ENCODE data around the gene CEMIP2. TPM values are rescaled to one million over a fixed set of nuclear protein-coding genes. Genes with fewer than 3 reads are reported as not detected.

Gene CEMIP2
- polyA plus RNA-seq, 2 donors, result 5.5 to 5.8 TPM

DNA sequence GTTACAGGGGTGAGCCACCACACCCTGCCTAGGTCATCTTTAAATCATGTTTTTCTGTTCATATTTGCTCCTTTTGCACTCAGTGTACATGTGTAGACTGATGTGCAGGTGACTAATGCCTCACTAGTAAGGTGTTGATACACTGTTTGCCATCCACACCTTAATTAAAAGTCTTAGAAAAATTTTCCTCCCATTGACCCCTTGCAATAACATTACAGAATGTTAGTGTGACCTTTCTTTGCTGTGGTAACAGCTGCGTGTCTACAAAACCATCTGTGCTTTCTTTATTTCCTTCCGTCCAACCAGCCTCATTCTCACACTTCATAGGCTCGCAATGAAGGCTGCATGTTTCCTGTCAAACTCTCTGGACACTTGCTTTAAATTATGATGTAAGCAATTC lies 6.6 kb upstream of the CEMIP2 start:
- H3K4me3 ChIP-seq (ENCODE audit: low read depth in 1 of 2, low read length in 2 of 2), result no peak overlapping the region
- no peak overlapping the region for H3K27ac ChIP-seq (ENCODE audit: low read depth in 2 of 2, low read length in 1 of 2)
- WGBS, 2 donors, result 65 to 70% methylated on average over 3 of the region's 3 CpGs
- no peaks in the 10 kb centered on the region for H3K9me3 ChIP-seq (ENCODE audit: control insufficient read depth in 2 of 2, insufficient read depth in 1 of 2, low read depth in 1 of 2, low read length in 1 of 2)
- H3K4me1 ChIP-seq (ENCODE audit: control insufficient read depth in 2 of 2, insufficient read depth in 2 of 2, low read length in 1 of 2), result peaks cover 0 to 2% of the 10 kb centered on the region in 2 donors
- H3K36me3 ChIP-seq (ENCODE audit: control insufficient read depth in 2 of 2, insufficient read depth in 2 of 2, low read length in 1 of 2), result no peaks in the 10 kb centered on the region
- no peaks in the 10 kb centered on the region for H3K27me3 ChIP-seq (ENCODE audit: control insufficient read depth in 1 of 2, insufficient read depth in 2 of 2, low read length in 2 of 2)

DNA sequence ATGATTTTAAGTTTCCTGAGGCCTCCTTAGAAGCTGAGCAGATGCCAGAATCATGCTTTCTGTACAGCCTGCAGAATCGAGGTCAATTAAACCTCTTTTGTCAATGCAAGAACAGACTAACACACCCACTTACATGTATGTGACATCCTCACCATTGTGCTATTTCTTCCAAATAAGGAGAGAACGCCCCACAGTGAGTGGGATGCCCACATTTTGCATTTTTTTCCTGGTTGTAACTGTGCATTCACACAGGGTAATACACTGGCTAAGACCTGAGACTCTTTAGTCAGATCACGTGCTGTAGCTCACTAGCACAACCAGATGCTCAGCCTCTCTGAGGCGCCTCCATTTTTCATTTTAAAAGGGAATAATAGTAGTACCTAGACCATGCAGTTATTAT lies 4.4 kb upstream of the CEMIP2 start:
- 81 to 84% methylated on average over 4 of the region's 4 CpGs for WGBS, 2 donors
- peaks cover 0 to 2% of the 10 kb centered on the region in 2 donors for H3K4me1 ChIP-seq (ENCODE audit: control insufficient read depth in 2 of 2, insufficient read depth in 2 of 2, low read length in 1 of 2)
- H3K27me3 ChIP-seq (ENCODE audit: control insufficient read depth in 1 of 2, insufficient read depth in 2 of 2, low read length in 2 of 2), result no peaks in the 10 kb centered on the region
- H3K36me3 ChIP-seq (ENCODE audit: control insufficient read depth in 2 of 2, insufficient read depth in 2 of 2, low read length in 1 of 2), result no peaks in the 10 kb centered on the region
- no peak overlapping the region for H3K27ac ChIP-seq (ENCODE audit: low read depth in 2 of 2, low read length in 1 of 2)
- no peaks in the 10 kb centered on the region for H3K9me3 ChIP-seq (ENCODE audit: control insufficient read depth in 2 of 2, insufficient read depth in 1 of 2, low read depth in 1 of 2, low read length in 1 of 2)
- no peak overlapping the region for H3K4me3 ChIP-seq (ENCODE audit: low read depth in 1 of 2, low read length in 2 of 2)

DNA sequence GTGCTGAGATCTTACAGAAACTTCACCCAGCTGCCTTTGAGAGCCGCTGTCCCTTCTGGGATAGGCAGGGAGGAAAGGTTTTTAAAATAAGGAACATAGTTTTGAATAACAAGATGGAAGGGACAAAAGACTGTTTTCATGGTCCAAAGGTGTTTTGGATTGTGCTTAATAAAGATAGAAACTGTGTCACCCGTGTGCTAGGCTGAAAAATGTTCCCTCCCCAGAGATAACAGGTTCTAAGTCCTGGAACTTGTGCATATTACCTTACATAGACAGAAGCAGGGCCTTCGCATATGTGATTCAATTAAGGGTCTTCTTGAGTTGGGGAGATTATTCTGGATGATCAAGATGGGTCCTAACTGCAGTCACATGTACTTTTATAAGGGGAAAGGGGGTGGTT lies 1.9 kb upstream of the CEMIP2 start:
- Histone ChIP-seq H3K9me3 (ENCODE audit: control insufficient read depth in 2 of 2, insufficient read depth in 1 of 2, low read depth in 1 of 2, low read length in 1 of 2) (no peaks in the 10 kb centered on the region), H3K27me3 (ENCODE audit: control insufficient read depth in 1 of 2, insufficient read depth in 2 of 2, low read length in 2 of 2) (no peaks in the 10 kb centered on the region), H3K4me3 (ENCODE audit: low read depth in 1 of 2, low read length in 2 of 2) (no peak overlapping the region), H3K27ac (ENCODE audit: low read depth in 2 of 2, low read length in 1 of 2) (no peak overlapping the region), H3K36me3 (ENCODE audit: control insufficient read depth in 2 of 2, insufficient read depth in 2 of 2, low read length in 1 of 2) (no peaks in the 10 kb centered on the region), H3K4me1 (ENCODE audit: control insufficient read depth in 2 of 2, insufficient read depth in 2 of 2, low read length in 1 of 2) (peaks cover 2 to 3% of the 10 kb centered on the region in 2 donors)
- WGBS, 2 donors, result 60 to 66% methylated on average over 3 of the region's 3 CpGs

DNA sequence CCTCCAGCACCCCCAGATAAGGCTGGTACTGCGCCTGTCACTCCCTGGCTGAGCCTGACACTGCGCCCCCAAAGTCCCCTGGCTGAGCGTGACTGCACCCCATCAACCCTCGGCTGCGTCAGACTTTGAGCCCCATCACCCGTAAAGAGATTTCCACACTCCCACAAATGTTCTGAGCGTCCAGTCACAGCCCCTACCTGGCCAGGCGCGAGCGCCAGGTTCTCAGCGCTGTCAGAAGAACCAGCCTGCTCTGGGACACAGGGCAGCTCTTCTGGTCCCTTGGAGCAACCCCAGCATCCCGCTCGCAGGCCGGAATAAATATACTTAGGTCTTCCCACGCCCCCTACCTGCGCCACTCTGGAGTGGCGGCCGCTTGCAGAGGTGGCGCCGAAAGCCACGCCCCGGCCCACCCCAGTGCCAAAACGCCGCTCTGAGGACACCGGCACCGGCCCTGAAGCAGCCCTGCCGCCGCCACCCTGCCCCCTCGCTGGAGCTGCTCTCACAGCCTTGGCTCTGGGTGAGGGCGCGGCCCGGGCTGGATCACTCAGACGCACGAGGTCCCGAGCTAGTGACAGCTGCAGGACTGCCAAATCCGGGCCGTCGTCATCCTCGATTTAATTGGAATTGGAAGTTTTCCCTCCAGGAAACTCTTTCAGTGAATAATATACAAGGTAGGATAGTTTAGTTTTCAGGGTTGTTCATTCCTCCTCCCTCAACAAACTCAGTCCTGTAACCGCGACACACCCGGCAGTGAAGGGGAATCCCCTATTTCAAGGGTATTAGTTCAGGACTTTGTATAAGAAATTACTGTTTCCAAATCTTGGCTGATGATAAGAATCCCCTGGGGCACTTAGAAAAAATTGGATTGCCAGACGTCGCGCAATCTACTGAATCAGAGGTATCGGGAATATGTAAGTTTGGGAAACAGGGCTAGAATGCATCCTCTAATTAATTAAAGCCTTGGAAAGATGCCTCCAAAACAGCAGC lies 1.2 kb upstream of the CEMIP2 start:
- WGBS, 2 donors, result 2% methylated on average over 46 of the region's 46 CpGs
- peaks cover 0 to 3% of the 10 kb centered on the region in 2 donors for H3K4me1 ChIP-seq (ENCODE audit: control insufficient read depth in 2 of 2, insufficient read depth in 2 of 2, low read length in 1 of 2)
- peak overlapping the region; percentile 79 to 96 for H3K27ac ChIP-seq (ENCODE audit: low read depth in 2 of 2, low read length in 1 of 2)
- H3K9me3 ChIP-seq (ENCODE audit: control insufficient read depth in 2 of 2, insufficient read depth in 1 of 2, low read depth in 1 of 2, low read length in 1 of 2), result no peaks in the 10 kb centered on the region
- H3K36me3 ChIP-seq (ENCODE audit: control insufficient read depth in 2 of 2, insufficient read depth in 2 of 2, low read length in 1 of 2), result no peaks in the 10 kb centered on the region
- H3K27me3 ChIP-seq (ENCODE audit: control insufficient read depth in 1 of 2, insufficient read depth in 2 of 2, low read length in 2 of 2), result no peaks in the 10 kb centered on the region
- peak overlapping the region; percentile 48 to 61 for H3K4me3 ChIP-seq (ENCODE audit: low read depth in 1 of 2, low read length in 2 of 2)

DNA sequence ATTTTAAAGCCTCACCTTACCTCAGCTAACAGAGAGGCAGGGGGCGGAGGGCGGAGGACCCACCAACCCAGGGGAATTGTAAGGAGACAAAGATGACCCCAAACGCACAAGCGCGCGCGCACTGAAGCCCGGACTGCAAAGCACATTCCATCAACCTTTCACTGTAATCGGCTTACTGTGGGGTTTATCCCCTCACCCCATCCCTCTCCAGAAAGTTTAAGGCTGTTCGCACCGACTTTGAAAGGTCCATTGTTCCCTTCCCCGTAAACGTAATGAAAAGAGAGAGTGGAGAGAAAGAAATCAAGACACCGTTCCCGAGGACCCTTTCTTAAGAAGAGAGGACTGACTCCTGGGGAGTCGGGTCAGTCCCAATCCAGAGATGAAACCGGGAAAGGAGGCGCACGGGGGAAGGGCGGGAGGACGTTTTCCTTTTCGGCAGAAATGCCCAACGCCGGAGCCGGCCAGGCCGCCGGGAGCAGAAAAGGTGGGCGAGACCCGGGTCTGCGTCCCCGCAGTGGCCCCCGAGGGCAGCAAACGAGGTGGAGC lies 464 bp downstream of the CEMIP2 start:
- H3K27me3 ChIP-seq (ENCODE audit: control insufficient read depth in 1 of 2, insufficient read depth in 2 of 2, low read length in 2 of 2), result no peaks in the 10 kb centered on the region
- H3K36me3 ChIP-seq (ENCODE audit: control insufficient read depth in 2 of 2, insufficient read depth in 2 of 2, low read length in 1 of 2), result no peaks in the 10 kb centered on the region
- H3K4me3 ChIP-seq (ENCODE audit: low read depth in 1 of 2, low read length in 2 of 2), result peak overlapping the region; percentile 73 to 83
- 1% methylated on average over 32 to 33 of the region's 33 CpGs for WGBS, 2 donors
- no peaks in the 10 kb centered on the region for H3K9me3 ChIP-seq (ENCODE audit: control insufficient read depth in 2 of 2, insufficient read depth in 1 of 2, low read depth in 1 of 2, low read length in 1 of 2)
- peak overlapping the region; percentile 94 to 96 for H3K27ac ChIP-seq (ENCODE audit: low read depth in 2 of 2, low read length in 1 of 2)
- peaks cover 0 to 3% of the 10 kb centered on the region in 2 donors for H3K4me1 ChIP-seq (ENCODE audit: control insufficient read depth in 2 of 2, insufficient read depth in 2 of 2, low read length in 1 of 2)

GRCh38 chr9:71767163-71767775 lies 1.0 kb downstream of the CEMIP2 start:
- WGBS, 2 donors, result 18 to 25% methylated on average over 7 of the region's 7 CpGs
- Histone ChIP-seq H3K36me3 (ENCODE audit: control insufficient read depth in 2 of 2, insufficient read depth in 2 of 2, low read length in 1 of 2) (no peaks in the 10 kb centered on the region), H3K9me3 (ENCODE audit: control insufficient read depth in 2 of 2, insufficient read depth in 1 of 2, low read depth in 1 of 2, low read length in 1 of 2) (no peaks in the 10 kb centered on the region), H3K4me1 (ENCODE audit: control insufficient read depth in 2 of 2, insufficient read depth in 2 of 2, low read length in 1 of 2) (peaks cover 0 to 3% of the 10 kb centered on the region in 2 donors), H3K27ac (ENCODE audit: low read depth in 2 of 2, low read length in 1 of 2) (peak overlapping the region; percentile 13 to 94), H3K27me3 (ENCODE audit: control insufficient read depth in 1 of 2, insufficient read depth in 2 of 2, low read length in 2 of 2) (no peaks in the 10 kb centered on the region), H3K4me3 (ENCODE audit: low read depth in 1 of 2, low read length in 2 of 2) (peak overlapping the region; percentile 73 to 83)

GRCh38 chr9:71766663-71767062 lies 1.6 kb downstream of the CEMIP2 start:
- WGBS, 2 donors, result 27 to 37% methylated on average over 4 of the region's 4 CpGs
- peak overlapping the region in 1 of 2 donors; percentile 83 for H3K4me3 ChIP-seq (ENCODE audit: low read depth in 1 of 2, low read length in 2 of 2)
- H3K4me1 ChIP-seq (ENCODE audit: control insufficient read depth in 2 of 2, insufficient read depth in 2 of 2, low read length in 1 of 2), result peaks cover 0 to 3% of the 10 kb centered on the region in 2 donors
- peak overlapping the region; percentile 3 to 35 for H3K27ac ChIP-seq (ENCODE audit: low read depth in 2 of 2, low read length in 1 of 2)
- H3K9me3 ChIP-seq (ENCODE audit: control insufficient read depth in 2 of 2, insufficient read depth in 1 of 2, low read depth in 1 of 2, low read length in 1 of 2), result no peaks in the 10 kb centered on the region
- no peaks in the 10 kb centered on the region for H3K36me3 ChIP-seq (ENCODE audit: control insufficient read depth in 2 of 2, insufficient read depth in 2 of 2, low read length in 1 of 2)
- H3K27me3 ChIP-seq (ENCODE audit: control insufficient read depth in 1 of 2, insufficient read depth in 2 of 2, low read length in 2 of 2), result no peaks in the 10 kb centered on the region

- no peaks in the 10 kb centered on the region for H3K27me3 ChIP-seq (ENCODE audit: control insufficient read depth in 1 of 2, insufficient read depth in 2 of 2, low read length in 2 of 2)
- no peak overlapping the region for H3K4me3 ChIP-seq (ENCODE audit: low read depth in 1 of 2, low read length in 2 of 2)
- no peaks in the 10 kb centered on the region for H3K9me3 ChIP-seq (ENCODE audit: control insufficient read depth in 2 of 2, insufficient read depth in 1 of 2, low read depth in 1 of 2, low read length in 1 of 2)
- no peaks in the 10 kb centered on the region for H3K36me3 ChIP-seq (ENCODE audit: control insufficient read depth in 2 of 2, insufficient read depth in 2 of 2, low read length in 1 of 2)
- 65 to 69% methylated on average over 2 of the region's 2 CpGs for WGBS, 2 donors
- H3K27ac ChIP-seq (ENCODE audit: low read depth in 2 of 2, low read length in 1 of 2), result no peak overlapping the region
- peaks cover 0 to 5% of the 10 kb centered on the region in 2 donors for H3K4me1 ChIP-seq (ENCODE audit: control insufficient read depth in 2 of 2, insufficient read depth in 2 of 2, low read length in 1 of 2)
Measured at GRCh38 chr9:71765693-71766092, 2.6 kb downstream of the CEMIP2 start.

DNA sequence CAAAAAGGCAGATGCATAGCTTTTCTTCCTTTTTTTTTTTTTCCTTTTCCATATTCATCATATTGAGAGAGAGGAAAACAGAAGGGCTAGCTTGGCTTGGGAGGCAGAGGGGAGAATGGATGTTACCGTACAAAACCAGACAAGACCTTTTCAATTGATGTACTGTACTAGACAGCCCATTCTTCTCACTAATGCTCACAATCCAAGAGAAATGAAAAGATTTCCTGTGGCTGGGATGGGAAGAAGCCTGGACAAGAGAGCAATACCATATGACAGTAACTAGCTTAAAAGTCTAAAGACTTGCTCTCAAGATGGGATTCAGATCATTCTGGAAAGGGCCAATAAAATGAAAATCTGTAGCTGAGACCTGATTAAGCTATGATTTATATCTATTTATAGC lies 3.4 kb downstream of the CEMIP2 start:
- Histone ChIP-seq H3K4me3 (ENCODE audit: low read depth in 1 of 2, low read length in 2 of 2) (no peak overlapping the region), H3K4me1 (ENCODE audit: control insufficient read depth in 2 of 2, insufficient read depth in 2 of 2, low read length in 1 of 2) (peaks cover 0 to 5% of the 10 kb centered on the region in 2 donors), H3K36me3 (ENCODE audit: control insufficient read depth in 2 of 2, insufficient read depth in 2 of 2, low read length in 1 of 2) (no peaks in the 10 kb centered on the region), H3K27ac (ENCODE audit: low read depth in 2 of 2, low read length in 1 of 2) (no peak overlapping the region), H3K9me3 (ENCODE audit: control insufficient read depth in 2 of 2, insufficient read depth in 1 of 2, low read depth in 1 of 2, low read length in 1 of 2) (no peaks in the 10 kb centered on the region), H3K27me3 (ENCODE audit: control insufficient read depth in 1 of 2, insufficient read depth in 2 of 2, low read length in 2 of 2) (no peaks in the 10 kb centered on the region)
- 71 to 73% methylated on average over 1 of the region's 1 CpG for WGBS, 2 donors

Data from esophagus (tissue), 2 donors.